NT2/D1 (cell line): ENCODE results near the gene BMP4.

Experiments used
- DNase-seq: peaks from one replicate; pipeline ENCODE4 v3.0.0-alpha.2; 2011; ENCODE audit warnings: low read depth, low spot score
- H3K27me3 ChIP-seq: 2 replicates; pipeline ENCODE4 v1.6.0; 2011; ENCODE audit warnings: mild to moderate bottlenecking; ENCODE audit not compliant: insufficient read length, insufficient read depth
- H3K36me3 ChIP-seq: 2 replicates; pipeline ENCODE4 v1.6.1; 2011; ENCODE audit warnings: mild to moderate bottlenecking, low read length, mixed read lengths; ENCODE audit not compliant: insufficient read depth, insufficient read length
- H3K4me1 ChIP-seq: 2 replicates; pipeline ENCODE4 v1.5.1; 2011; ENCODE audit not compliant: insufficient read depth, insufficient read length
- H3K4me3 ChIP-seq: 2 replicates; pipeline ENCODE4 v1.5.1; 2011; ENCODE audit warnings: low read depth; ENCODE audit not compliant: insufficient read length
- H3K9ac ChIP-seq: 2 replicates; pipeline ENCODE4 v1.6.0; 2011; ENCODE audit warnings: low read depth; ENCODE audit not compliant: insufficient read length
- H3K9me3 ChIP-seq: 2 replicates; pipeline ENCODE4 v1.5.1; 2011; ENCODE audit warnings: mild to moderate bottlenecking, low read length; ENCODE audit not compliant: insufficient read depth
- SUZ12 ChIP-seq: IDR thresholded peaks from 2 replicates; pipeline ENCODE4 v1.6.1; 2011; ENCODE audit not compliant: insufficient read length, insufficient read depth; ENCODE audit errors: extremely low read depth
- YY1 ChIP-seq: IDR thresholded peaks from 2 replicates; pipeline ENCODE4 v1.6.1; 2011; ENCODE audit not compliant: insufficient read length, insufficient read depth
- ZNF274 ChIP-seq: IDR thresholded peaks from 2 replicates; pipeline ENCODE4 v1.6.1; 2011; ENCODE audit warnings: mild to moderate bottlenecking, low read depth, low read length

Gene BMP4

DNA sequence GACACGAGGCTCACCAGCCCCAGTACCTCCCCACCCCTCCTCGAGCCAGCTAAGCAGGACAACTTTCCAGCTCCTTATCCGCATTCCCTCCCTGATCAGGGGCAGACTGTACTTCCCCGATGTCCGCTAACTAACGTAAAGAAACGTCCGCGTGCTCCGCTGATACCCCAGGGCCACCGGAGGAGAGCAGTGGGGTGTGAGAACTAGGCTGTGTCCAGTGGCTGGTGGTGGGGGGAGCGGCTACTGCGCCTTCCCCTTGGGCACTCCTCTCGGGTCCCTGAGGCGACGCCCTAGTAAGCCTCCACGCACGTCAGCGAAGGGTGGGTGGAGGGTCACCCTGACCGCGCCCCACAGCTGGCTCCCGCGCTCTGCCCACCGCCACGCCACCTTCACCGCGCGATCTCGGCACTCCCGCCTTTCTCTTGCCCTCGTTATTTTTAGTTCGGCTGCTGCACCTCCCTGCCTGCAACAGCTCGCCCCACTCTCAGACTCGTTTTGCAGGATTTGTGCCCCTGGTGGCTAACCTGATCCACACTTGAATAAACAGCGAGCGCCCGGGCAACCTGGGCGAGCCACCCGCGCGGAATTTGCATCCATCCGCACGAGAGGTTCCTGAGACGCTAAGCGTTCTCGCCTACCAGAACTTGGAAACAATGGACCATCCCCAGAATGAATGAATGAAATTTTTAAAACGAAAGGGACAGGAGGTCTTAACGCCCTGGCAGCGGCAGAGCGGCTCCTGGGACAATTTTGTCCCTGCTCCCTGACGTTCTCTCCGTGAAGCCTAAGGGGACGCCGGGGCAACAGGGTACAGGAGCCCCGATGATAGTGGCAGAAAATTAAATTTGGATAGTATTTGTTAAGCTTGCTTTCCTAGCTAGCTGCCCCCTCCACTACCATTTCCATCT is 6.9 kb upstream of the BMP4 start:
- Histone ChIP-seq H3K9ac (no peak overlapping the region), H3K4me3 (no peak overlapping the region), H3K36me3 (no peaks in the 10 kb centered on the region), H3K4me1 (peaks cover 2% of the 10 kb centered on the region), H3K27me3 (no peaks in the 10 kb centered on the region), H3K9me3 (no peaks in the 10 kb centered on the region)
- TF ChIP-seq SUZ12, result no peak
- no peak for TF ChIP-seq ZNF274
- no peak for TF ChIP-seq YY1
- no peak for DNase-seq

DNA sequence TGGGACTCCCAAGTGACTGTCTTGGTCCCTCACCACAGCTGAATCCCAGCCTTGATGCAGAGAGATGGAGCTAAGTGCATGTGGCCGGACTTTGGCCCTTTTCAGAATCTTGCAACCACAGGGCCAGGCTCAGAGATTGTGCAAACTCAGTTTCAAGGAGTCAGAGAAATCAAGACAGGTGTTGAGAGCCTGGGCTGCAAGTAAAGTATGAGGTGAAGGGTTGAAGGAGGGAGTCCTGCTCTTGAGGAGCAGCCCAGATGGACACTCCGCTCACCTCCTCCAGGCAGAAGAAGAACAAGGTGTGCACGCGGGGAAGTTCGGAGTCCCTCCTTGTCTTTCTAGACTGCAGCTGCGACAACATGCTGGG is 6.3 kb upstream of the BMP4 start:
- no peaks in the 10 kb centered on the region for H3K9me3 ChIP-seq
- no peaks in the 10 kb centered on the region for H3K27me3 ChIP-seq
- DNase-seq, result no peak
- no peak for TF ChIP-seq YY1
- H3K4me3 ChIP-seq, result no peak overlapping the region
- no peaks in the 10 kb centered on the region for H3K36me3 ChIP-seq
- H3K9ac ChIP-seq, result no peak overlapping the region
- H3K4me1 ChIP-seq, result peaks cover 2% of the 10 kb centered on the region

GRCh38 chr14:53958628-53959027 is 2.0 kb upstream of the BMP4 start:
- no peaks in the 10 kb centered on the region for H3K27me3 ChIP-seq
- peaks cover 2% of the 10 kb centered on the region for H3K4me1 ChIP-seq

GRCh38 chr14:53957739-53958138 is 1.1 kb upstream of the BMP4 start:
- Histone ChIP-seq H3K4me3 (no peak overlapping the region), H3K4me1 (peaks cover 3% of the 10 kb centered on the region), H3K27me3 (no peaks in the 10 kb centered on the region), H3K36me3 (peaks cover 27% of the 10 kb centered on the region), H3K9ac (peak overlapping the region; percentile 21), H3K9me3 (no peaks in the 10 kb centered on the region)
- DNase-seq, result no peak
- TF ChIP-seq ZNF274, result no peak
- TF ChIP-seq SUZ12, result no peak
- no peak for TF ChIP-seq YY1

More at GRCh38 chr14:53958628-53959027, 2.0 kb upstream of the BMP4 start:
- Histone ChIP-seq H3K9ac (no peak overlapping the region), H3K36me3 (peaks cover 21% of the 10 kb centered on the region), H3K9me3 (no peaks in the 10 kb centered on the region), H3K4me3 (no peak overlapping the region)
- DNase-seq, result no peak
- TF ChIP-seq YY1, result no peak
- TF ChIP-seq SUZ12, result no peak
- no peak for TF ChIP-seq ZNF274

DNA sequence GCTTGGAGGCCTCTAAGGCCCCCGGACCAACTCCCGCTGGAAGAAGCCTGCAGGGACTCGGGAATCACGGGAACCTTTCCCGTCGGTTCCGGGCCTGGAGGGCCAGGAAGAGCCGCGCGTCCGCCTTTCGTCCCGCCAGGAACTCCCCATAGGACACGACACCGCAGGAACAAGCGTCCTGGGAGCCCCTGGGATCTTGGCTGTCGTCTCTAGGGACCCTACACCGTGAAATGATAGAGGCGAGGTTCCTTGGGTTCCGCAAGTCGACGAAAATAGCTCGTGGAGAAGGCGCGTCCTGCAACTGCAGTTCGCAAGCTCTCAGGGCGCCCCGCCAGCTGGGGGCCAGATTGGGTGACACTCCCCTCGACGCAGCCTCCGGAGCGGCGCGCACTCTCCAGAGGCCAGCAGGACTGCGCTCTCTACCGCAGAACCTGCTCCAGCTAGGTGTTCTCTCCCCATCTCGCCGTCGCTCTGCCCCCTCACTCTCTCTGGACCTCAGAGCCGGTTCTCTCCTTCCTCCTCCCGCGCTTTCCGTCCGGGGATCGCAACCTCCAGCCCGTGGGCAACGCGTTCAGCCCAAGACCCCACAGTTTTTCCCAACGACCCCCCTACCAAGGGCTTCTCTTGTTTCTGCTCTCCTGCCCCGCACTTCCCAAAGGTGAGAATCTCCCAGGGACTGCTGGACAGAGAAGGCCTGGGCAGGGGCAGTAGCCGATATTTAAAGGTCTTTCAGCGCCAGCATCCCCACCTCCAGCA is 776 bp downstream of the BMP4 start:
- no peak for DNase-seq
- peak overlapping the region; percentile 99 for H3K9ac ChIP-seq
- peaks cover 4% of the 10 kb centered on the region for H3K4me1 ChIP-seq
- H3K9me3 ChIP-seq, result no peaks in the 10 kb centered on the region
- peak overlapping the region; percentile 94 for H3K4me3 ChIP-seq
- H3K27me3 ChIP-seq, result no peaks in the 10 kb centered on the region
- peaks cover 44% of the 10 kb centered on the region for H3K36me3 ChIP-seq
- TF ChIP-seq SUZ12, result no peak
- no peak for TF ChIP-seq ZNF274
- TF ChIP-seq YY1, result no peak

DNA sequence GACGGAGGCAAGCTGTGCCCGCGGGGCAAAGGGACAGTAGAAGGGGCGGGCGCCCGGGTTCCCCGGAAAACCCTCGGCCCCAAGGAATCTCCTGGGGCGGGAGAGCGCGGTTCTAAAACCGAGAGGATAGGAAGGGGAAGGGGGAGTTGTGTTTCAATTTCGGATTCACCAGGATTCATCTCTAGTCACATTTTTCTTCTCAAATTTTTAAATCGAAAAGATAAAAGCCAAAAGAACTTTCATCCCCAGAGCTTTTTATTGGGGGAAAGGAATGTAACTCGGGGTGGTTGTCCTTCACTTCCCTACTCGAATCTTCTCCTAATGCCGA is 1.4 kb downstream of the BMP4 start:
- H3K9ac ChIP-seq, result peak overlapping the region; percentile 99

GRCh38 chr14:53954551-53955228 is 1.9 kb downstream of the BMP4 start:
- DNase-seq, result no peak
- H3K4me3 ChIP-seq, result peak overlapping the region; percentile 94
- no peaks in the 10 kb centered on the region for H3K9me3 ChIP-seq
- peaks cover 56% of the 10 kb centered on the region for H3K36me3 ChIP-seq
- H3K9ac ChIP-seq, result peak overlapping the region; percentile 99
- peaks cover 6% of the 10 kb centered on the region for H3K4me1 ChIP-seq
- no peaks in the 10 kb centered on the region for H3K27me3 ChIP-seq
- no peak for TF ChIP-seq YY1
- no peak for TF ChIP-seq SUZ12
- no peak for TF ChIP-seq ZNF274

More for the DNA sequence above, 1.4 kb downstream of the BMP4 start:
- no peak for DNase-seq
- peak overlapping the region; percentile 94 for H3K4me3 ChIP-seq
- peaks cover 4% of the 10 kb centered on the region for H3K4me1 ChIP-seq
- H3K27me3 ChIP-seq, result no peaks in the 10 kb centered on the region
- H3K9me3 ChIP-seq, result no peaks in the 10 kb centered on the region
- H3K36me3 ChIP-seq, result peaks cover 51% of the 10 kb centered on the region
- TF ChIP-seq YY1, result no peak
- TF ChIP-seq SUZ12, result no peak
- no peak for TF ChIP-seq ZNF274
